GM21786 (cell line): ENCODE data around the gene HOXB6.

Source experiments
- ATAC-seq: cut with Tn5 transposase; IDR thresholded peaks from one replicate; pipeline ENCODE4 v1.9.1; 2021; ENCODE audit not compliant: unreplicated experiment

The HOXB6 gene

DNA sequence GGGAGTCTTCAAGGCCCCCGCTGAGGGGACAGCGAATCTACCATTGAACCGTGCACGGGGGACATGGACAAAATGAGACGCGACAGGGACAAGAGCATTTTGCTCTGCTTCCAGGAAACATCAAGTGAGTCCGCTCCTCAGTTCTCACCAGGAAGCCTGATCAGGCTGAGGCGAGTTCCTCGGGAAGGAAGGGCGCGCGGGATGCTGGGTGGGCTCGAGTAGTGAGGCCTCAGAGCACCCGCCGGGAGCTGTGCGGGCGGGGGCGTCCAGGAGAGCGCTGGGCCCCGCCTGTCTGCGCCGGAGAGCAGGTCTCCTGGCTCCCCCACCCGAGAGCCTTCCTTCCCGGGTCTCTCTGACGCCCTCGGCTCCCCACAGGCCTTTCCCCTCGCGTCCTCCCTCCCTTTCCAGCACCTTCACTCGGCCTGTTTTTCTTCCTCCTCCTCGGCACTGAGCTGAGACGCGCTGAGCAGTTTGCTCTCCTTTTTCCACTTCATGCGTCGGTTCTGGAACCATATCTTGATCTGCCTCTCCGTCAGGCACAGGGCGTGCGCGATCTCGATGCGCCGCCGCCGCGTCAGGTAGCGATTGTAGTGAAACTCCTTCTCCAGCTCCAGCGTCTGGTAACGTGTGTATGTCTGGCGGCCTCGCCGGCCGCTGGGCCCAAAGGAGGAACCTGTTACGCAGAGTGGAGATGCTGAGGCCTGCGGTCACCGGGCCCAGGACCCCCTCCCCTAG is 8.6 kb downstream of the HOXB6 start:
- no peak for ATAC-seq

DNA sequence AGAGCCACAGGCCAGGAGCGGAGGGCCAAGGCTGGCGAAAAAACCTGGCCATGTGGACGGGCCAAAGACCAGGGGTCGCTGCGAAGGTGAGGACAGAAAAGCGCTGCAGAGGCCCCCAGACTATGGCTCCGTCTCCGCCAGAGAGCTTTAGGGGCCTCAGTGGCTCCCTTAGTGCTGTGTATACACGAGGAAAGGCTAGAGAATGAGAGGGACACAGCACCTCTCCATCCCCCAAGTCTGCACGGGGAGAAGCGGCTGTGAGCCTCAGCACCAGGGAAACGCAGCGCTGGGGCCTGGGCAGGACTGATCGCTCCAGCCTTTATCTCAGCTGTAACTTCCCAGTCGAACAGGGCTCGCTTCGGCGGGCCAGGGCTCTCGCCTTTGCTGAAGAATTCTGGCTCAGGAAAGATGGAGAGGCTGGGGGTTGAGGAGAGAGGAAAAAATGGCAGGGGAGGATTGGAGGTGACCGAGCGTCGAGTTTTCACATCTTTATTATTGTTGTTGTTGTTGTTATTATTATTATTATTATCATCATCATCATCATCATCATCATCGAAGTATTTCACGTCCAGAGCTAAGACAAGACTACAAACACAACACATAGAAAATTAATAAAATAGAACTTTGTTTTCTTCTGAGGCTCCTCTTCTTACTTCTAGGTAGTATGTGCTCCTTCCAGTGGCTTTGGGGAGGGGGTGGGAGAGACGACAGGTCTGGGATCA is 9.3 kb downstream of the HOXB6 start:
- no peak for ATAC-seq

DNA sequence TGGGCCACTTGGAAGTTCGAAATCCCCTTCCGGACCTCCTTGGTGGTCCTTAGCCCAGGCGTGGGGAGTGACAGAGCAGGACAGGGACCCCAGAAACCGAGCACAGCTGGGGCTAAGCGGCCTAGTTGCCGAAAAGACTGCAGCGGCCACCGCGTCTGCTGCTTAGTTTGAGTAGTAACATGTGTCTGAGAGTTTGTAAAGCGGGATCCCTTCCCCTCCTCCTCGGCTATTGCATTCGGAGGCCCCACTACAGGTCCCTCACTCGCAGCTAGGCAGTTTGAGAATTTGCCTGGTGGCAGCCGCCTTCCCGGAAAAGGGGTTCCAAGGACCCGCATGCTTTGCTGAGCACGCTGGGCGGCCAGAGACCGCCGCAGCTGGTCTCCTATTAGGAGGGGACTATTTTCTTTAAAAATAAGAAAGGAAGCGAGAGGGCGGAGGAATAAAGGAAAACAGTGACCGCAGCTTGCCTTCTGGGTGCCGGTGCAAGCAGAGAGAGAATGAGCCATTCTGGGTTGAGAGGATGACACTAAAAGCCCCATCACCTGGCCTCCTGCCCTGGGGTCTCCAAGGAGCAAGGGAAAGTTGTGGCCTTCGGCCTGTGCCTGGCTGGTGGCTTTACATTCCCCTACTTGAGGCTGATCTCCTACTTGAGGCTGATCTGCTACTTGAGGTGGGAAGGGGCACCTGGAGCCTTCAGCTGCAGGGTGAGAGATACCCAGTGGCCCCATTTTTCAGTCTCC is 10.1 kb downstream of the HOXB6 start:
- ATAC-seq: no peak

DNA sequence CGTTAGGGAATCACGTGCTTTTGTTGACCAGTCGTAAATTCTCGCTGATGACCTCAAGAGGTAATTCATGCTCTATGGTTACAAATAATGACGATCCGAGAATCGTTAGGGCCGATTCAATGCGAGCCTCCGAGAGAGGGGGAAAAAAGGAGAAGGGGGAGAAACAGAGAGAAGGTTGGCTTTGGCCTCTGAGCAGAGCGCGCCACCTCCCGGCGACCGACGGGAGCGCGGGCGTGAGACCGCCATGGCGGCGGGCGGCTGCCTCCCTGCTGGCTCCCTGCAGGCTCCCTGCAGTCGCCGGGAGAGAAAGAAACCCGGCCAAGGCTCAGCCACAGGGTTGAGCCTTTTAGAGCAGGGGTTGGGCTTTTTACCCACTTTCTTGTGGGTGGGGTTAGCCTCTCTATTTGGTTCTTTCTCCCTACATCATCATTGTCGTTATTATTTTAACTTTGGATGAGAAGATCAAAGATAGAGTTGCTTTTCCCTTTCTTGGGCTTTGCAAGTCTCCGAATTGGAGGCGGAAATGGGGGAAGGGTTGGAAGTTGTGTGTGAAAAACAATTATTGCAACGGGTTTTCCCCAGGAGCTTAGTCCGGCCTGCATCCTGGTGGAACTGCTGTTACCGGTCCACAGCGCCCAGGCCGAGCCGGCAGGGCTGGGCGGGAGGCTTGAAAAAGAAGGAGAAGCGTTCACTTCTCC is 10.8 kb downstream of the HOXB6 start:
- ATAC-seq: no peak

DNA sequence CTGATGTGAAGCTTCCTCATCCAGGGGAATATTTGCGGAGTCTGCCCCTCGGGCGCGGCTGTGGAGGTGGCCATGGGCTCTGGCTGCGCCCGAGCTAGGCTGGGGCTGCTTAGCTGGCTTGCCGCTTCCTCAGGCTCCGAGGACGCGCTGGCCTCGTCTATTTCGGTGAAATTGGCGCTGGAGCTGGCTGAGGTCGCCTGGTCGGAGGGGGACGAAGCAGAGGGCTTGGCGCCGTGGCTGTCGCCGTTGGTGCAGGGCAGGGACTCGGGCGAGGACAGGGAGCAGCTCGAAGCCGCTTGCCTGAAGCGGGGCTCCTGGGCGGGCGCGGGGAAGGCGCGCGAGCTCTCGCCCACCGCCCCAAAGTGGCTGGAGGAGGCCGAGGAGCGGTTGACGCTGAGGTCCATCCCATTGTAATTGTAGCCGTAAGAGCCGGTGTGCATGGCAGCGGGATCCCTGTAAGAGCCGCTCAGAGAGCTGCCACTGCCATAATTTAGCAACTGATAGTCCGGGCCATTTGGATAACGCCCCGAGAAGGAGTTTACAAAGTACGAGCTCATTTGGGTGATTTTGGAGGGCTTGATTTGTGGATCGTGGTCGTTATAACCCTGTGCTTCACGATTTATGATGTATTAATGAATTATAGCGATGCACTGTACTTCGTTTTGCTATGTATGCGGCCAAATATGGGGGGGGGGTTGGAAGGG is 11.5 kb downstream of the HOXB6 start, which contains the start of gene HOXB5:
Gene HOXB5, minus strand, starts transcription at position 654 of the 704 bp plus-strand sequence. Its CDS starts 97 bp downstream, at position 557.
- no peak for ATAC-seq

DNA sequence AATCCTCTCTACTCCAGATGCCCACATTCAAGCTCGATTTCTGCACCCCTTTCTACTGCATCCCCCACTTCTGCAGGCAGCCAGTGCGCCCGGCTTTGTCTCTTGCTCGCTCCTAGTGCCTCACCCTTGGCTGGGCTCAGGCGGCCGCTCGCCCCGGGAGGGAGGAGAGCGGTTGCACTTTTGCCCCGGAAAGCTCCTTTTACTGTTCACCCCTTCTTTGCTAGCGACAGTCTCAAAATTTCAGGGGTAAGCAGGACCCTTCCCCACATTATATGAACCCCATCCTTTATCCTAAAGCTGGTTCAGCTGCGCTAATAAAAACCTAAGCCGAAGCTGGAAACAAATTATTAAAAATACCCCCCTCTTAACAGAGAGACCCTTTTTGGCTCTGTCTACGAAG is 12.2 kb downstream of the HOXB6 start:
- ATAC-seq: no peak

DNA sequence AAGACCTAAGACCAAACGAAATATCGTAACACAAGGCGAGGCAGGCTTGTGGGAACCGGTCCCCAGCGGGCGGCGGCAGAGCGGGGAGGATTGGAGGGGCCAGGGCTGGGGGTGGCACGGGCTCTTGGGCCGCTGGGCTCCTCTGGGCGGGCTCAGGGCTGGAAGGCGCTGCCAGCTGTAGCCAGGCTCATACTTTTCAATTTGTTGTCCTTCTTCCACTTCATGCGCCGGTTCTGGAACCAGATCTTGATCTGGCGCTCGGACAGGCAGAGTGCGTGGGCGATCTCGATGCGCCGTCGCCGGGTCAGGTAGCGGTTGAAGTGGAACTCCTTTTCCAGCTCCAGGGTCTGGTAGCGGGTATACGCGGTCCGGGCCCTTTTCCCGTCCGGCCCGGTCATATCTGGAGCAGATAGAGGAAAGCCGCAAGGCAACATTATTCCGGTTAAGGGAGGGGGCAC is 12.7 kb downstream of the HOXB6 start:
- ATAC-seq: no peak

DNA sequence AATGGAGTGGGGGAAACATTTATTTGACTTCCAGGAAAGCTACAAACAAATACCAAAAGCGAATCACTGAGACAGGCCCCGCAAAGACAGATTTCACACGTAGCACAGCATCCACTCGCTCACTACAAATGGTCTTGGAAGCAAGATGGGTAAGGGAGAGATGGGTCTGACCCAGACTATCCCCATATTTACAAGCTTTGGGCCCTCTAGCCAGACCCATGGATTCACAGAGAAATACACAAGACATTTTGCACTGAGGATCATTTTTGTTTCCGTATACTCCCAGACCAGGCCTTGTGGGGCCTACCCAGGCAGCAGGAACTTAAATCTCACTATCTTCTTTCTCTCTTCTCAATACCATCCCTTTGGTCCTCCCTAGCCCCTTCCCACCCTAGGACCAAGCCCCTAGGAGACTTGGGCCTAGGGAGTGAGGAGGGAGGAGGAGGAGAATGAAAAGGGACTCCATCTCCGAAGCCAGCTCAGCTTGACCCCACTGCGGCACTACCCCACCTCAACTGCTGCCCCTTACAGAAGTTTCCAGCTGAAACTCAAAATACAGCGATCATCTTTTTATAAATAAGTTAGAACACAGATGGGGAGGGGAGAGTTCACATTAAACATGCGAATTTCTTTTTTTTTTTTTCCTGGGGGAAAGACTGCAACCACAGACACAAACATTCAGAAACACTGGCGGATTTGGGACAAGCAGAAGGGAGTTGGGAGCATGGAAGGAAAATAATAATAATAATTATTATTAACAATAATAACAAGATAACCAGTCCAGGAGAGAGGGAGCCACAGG is 13.3 kb downstream of the HOXB6 start:
- ATAC-seq: no peak

DNA sequence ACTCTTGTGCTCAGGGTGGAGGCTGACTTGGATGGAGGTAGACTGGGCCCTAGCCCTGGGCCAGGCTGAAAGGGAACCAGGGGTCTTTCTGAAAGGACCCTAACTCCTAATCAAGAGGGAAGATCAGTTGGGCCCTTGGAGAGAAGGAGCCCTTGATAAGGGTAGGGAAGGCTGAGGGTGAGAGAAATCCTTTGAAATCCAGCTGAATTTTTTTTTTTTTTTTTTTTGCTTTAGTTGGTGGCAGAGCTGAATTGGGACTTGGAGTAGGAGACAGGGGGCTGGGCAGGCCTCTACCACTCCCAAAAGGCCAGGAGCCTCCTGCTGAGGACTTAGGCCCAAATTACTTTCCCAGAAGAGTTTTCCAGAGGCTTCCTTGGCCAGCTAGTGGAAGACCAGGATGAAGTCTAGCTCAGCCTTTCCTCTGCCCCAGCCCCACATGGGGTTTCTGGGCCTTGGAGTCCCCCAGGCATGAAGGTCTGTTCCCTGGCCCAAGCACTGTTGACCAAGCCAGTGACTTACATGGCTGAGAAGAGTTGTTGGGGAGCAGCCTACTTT is 14.1 kb downstream of the HOXB6 start:
- ATAC-seq: no peak

DNA sequence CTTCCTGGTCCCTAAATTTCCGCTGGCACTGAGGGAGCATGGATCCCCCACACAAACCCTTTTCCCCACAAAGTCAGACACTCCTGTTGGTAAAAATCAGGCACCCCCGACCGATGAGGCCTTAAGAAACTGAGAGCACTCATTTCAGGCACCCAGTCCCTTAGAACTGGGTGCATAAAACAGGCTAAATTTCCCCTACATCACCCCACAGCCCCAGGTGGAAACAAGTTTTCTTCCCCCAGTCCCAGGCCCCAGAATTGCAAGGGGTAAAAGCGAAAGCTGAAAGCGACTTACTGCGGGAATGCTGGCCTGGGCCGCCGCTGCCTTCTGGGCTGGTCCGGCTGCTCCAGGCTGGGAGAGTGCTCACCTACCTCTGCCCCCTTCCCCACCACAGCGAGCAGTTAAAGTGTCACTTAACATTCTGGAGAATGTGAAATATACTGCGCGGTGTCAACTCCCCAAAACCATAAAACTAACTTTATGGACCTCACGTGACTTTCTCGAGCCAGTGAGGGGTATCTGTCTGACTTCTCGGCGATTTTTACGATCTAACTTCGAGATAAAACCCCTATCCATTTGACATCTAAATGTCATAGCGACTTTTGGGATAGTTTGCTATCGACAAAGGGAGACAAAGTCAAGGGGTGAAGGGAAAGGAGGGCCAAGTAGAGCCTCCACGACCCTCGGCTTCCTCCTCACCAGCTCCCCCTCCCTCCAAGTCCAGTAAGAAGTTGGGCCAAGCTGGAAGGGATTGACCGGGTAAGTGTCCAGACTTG is 14.8 kb downstream of the HOXB6 start, which contains the start of gene HOXB3:
Gene HOXB3, minus strand, starts transcription at position 411 of the 776 bp plus-strand sequence. CDS start 37,767 bp downstream, outside the sequence.
- no peak for ATAC-seq

DNA sequence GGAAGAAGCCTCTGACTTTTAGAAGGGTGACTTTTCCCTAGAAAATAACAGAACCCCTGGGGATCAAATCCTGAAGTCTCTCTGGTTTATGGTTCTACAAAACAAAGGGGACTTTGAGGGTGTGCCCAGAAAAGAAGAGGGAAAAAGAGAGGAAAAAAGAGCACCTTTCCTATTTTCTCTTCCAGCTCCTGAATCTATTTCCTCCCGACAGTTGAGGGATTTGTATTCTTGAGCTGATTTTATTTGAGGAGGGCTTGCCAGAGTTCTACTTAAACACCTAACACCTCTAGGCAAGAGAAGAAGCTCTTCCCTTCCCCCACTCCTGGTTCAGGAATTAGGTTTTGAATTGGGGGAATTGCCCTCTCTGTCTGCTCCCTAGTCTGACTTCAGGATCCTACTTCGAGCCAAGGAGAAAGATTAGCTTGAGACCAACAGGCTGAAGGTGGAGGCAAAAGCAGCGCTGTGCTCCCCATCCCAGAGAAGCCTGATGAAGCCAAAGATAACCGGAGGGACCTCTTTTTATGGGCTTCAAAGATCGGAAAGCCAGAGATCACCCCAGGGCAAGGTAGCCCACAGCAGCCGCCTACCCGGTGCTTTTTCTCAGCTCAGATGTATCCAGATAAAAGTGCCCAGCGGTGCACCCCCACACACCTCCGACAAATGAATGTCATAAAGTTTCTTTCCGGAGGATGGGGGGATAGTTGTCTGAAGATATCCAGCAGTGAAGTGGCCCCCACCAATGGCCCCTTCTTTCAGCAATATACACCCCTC is 15.5 kb downstream of the HOXB6 start:
- ATAC-seq: no peak

DNA sequence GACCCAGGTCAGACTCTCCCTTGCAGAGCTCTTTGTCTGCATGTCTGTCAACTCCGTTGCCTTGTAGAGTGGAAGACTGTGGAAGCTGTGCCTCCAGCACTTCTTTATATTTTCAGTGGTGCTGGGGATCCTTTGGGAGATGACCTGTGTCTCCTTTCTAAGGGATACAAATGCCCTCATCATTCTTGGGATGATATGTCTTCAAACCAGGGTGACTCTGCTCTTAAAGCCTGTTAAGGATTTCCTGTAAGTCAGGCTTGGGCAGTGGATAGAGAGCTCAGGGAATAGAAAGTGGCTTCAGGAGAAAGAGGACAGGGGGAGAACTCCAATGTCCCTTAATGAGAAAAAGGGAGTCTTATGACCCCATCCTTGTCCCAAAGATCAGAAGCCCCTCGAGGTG is 16.3 kb downstream of the HOXB6 start:
- ATAC-seq: no peak

DNA sequence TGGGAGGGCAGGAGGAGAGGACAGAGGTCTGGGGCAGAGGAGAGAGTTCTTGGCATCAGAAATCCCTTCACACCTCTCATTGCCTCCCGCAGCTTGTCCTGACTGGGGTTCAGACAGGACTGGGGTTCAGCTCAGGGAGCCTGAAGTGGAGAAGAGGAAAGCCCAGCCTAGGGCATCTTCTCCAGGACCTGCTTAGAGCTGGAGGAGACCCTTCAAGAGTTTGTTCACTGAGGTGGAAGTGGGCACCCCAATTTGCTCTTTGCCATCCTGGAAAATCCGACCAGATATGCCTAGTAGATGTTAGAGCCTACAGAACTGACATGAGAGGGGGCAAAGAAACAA is 16.7 kb downstream of the HOXB6 start:
- no peak for ATAC-seq

DNA sequence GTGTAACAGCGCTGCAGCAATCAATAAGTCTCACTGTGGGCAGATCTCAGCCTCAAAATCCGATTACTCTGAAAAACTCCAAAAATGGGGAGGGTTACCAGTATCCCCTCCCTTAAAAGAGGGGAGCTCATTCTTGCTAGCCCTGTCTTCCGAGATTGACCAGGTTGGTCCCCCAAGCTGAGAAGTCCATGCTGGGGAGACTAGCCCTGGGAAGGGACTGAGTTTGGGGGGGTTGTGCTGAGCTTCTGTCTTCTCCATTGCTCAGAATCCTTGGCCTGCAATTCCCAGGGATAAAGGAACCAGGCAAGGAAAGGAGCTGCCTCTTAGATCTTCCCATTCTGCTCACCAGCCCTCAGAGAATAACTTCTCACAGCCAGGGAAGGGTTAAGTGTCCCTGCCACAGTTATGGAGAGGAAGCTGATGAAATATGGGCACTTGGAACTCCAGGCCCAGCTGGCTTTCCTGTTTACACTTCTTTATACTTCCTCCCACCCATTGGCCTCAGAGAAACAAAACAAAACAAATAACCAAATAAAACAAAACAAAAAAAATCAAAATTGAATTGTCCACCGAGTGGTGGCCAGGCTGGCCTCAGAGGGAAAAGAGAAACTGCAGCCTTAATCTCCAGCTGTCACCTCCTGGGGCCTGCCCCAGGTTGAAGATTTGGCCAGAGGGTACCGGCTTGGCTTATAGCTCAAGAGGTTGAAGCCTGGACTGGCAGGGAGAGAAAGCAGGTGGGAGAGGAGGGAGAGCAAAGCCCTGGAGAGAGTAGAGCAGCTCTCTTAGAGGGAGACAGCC is 17.3 kb downstream of the HOXB6 start:
- no peak for ATAC-seq

DNA sequence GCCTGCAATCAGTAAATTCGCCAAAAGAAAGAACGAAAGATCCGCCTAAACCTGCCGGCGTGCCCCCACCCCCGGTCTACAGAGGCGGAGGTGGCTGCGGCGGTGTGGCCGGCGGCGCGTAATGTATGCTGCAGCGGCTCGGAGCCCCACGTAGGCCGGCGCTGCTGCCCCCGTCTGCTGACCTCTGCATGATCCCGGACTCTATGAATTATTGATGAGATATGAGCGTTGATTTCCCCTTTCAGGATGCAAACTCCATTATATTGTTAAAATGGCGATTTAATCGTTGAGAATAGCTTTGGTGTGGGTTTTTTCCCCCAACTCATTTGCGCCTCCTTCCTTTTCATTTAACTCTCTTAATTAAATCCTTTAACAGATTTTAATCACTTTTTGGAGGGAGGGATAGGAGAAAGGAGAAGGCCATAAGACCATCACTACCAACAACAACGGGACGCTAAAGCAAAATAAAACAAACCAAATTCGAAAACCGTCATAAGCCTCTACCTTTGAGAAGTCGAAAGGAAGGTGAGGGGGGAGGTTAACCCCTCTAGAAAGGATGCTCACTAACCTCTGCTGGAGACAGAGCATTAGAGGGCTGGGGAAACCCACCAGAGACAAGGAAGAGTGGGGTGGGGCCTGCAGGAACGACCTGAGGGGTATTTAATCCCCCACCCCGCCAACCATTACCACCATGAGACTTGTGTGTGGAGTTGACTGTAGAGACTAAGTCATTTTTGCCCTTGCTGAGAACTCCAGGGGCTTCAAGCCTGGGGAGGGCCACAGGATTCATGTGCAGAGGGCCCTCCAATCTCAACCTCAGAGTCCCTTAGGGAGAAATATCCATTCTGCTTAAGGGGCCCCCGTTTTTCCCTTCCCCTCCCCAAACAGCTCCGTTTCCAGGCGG is 18.2 kb downstream of the HOXB6 start:
- no peak for ATAC-seq

DNA sequence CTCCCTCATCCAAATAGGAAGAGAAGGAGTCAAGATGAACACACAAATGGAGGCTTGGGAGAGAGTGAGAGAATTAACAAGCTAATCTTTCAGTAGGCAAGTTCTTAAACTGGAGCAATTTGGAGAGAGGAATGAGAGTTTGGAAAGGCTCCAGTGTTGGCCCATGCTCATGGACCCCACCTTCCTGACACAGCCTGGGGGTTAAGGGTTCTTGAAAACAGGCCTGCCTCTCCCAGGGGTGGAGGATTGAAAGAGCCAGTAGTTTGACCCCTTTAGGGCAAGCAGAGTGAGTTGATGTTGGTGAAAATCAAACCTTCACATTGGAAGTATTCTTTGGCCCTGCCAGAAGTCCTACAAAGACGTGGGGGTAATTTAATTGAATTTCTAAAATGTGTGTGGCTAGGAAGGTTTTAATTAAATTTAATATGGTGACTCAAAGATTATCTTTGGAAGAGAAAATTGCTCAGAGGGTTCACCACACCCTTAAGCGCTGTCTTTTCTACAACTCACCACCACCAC is 20.5 kb downstream of the HOXB6 start:
- ATAC-seq: no peak
